Measurements from ENCODE around the gene ATP11C.
"Not testable (repeated sequence)": the region's sequence is repeated elsewhere in the genome, so short reads cannot be mapped to it uniquely, and the experiment has no call there.

The ATP11C gene

GRCh38 chrX:139692908-139693307 is 239.9 kb downstream of the ATP11C start:
- no peak overlapping the region for H3K4me2 ChIP-seq
- no peaks in the 10 kb centered on the region for H3K36me3 ChIP-seq (ENCODE audit: insufficient read depth)
- H3K27me3 ChIP-seq (ENCODE audit: insufficient read depth, low read depth): no peaks in the 10 kb centered on the region
- H3K79me2 ChIP-seq (ENCODE audit: insufficient read depth, low read depth): no peaks in the 10 kb centered on the region
- no peak overlapping the region for H3K4me3 ChIP-seq (IDR thresholded peaks at IDR 0.05; ENCODE audit: insufficient read depth, low read depth, low read length)
- no peak overlapping the region for H2AFZ ChIP-seq (ENCODE audit: low read depth)
- H4K20me1 ChIP-seq (ENCODE audit: insufficient read depth): no peaks in the 10 kb centered on the region
- no peak overlapping the region for H3K27ac ChIP-seq
- H3K4me1 ChIP-seq (ENCODE audit: low read depth, poor library complexity, severe bottlenecking): no peaks in the 10 kb centered on the region
- no peak overlapping the region for H3K9ac ChIP-seq
- no peak for TF ChIP-seq CTCF (conservative IDR thresholded peaks at IDR 0.05; ENCODE audit: low read depth, low read length)

- no peaks in the 10 kb centered on the region for H3K79me2 ChIP-seq (ENCODE audit: insufficient read depth, low read depth)
- H2AFZ ChIP-seq (ENCODE audit: low read depth): no peak overlapping the region
- no peak overlapping the region for H3K27ac ChIP-seq
- no peaks in the 10 kb centered on the region for H3K27me3 ChIP-seq (ENCODE audit: insufficient read depth, low read depth)
- H3K9ac ChIP-seq: no peak overlapping the region
- H3K4me2 ChIP-seq: no peak overlapping the region
- H4K20me1 ChIP-seq (ENCODE audit: insufficient read depth): no peaks in the 10 kb centered on the region
- TF ChIP-seq CTCF (conservative IDR thresholded peaks at IDR 0.05; ENCODE audit: low read depth, low read length): no peak
- H3K36me3 ChIP-seq (ENCODE audit: insufficient read depth): no peaks in the 10 kb centered on the region
- no peak overlapping the region for H3K4me3 ChIP-seq (IDR thresholded peaks at IDR 0.05; ENCODE audit: insufficient read depth, low read depth, low read length)
- no peaks in the 10 kb centered on the region for H3K4me1 ChIP-seq (ENCODE audit: low read depth, poor library complexity, severe bottlenecking)
Measured at GRCh38 chrX:139692506-139692849, 240.4 kb downstream of the ATP11C start.

- no peak overlapping the region for H3K9ac ChIP-seq
- no peaks in the 10 kb centered on the region for H3K4me1 ChIP-seq (ENCODE audit: low read depth, poor library complexity, severe bottlenecking)
- H3K4me2 ChIP-seq: no peak overlapping the region
- H3K4me3 ChIP-seq (IDR thresholded peaks at IDR 0.05; ENCODE audit: insufficient read depth, low read depth, low read length): no peak overlapping the region
- no peaks in the 10 kb centered on the region for H3K79me2 ChIP-seq (ENCODE audit: insufficient read depth, low read depth)
- H3K27me3 ChIP-seq (ENCODE audit: insufficient read depth, low read depth): no peaks in the 10 kb centered on the region
- no peaks in the 10 kb centered on the region for H3K36me3 ChIP-seq (ENCODE audit: insufficient read depth)
- H4K20me1 ChIP-seq (ENCODE audit: insufficient read depth): no peaks in the 10 kb centered on the region
- no peak overlapping the region for H2AFZ ChIP-seq (ENCODE audit: low read depth)
- no peak for TF ChIP-seq CTCF (conservative IDR thresholded peaks at IDR 0.05; ENCODE audit: low read depth, low read length)
- no peak overlapping the region for H3K27ac ChIP-seq
Measured at GRCh38 chrX:139691843-139692505, 240.9 kb downstream of the ATP11C start.

GRCh38 chrX:139691493-139691842 is 241.4 kb downstream of the ATP11C start:
- H3K27ac ChIP-seq: no peak overlapping the region
- no peak overlapping the region for H3K9ac ChIP-seq
- no peaks in the 10 kb centered on the region for H3K79me2 ChIP-seq (ENCODE audit: insufficient read depth, low read depth)
- no peak overlapping the region for H3K4me2 ChIP-seq
- H3K4me1 ChIP-seq (ENCODE audit: low read depth, poor library complexity, severe bottlenecking): no peaks in the 10 kb centered on the region
- TF ChIP-seq CTCF (conservative IDR thresholded peaks at IDR 0.05; ENCODE audit: low read depth, low read length): no peak
- no peaks in the 10 kb centered on the region for H3K27me3 ChIP-seq (ENCODE audit: insufficient read depth, low read depth)
- no peaks in the 10 kb centered on the region for H4K20me1 ChIP-seq (ENCODE audit: insufficient read depth)
- no peak overlapping the region for H3K4me3 ChIP-seq (IDR thresholded peaks at IDR 0.05; ENCODE audit: insufficient read depth, low read depth, low read length)
- no peaks in the 10 kb centered on the region for H3K36me3 ChIP-seq (ENCODE audit: insufficient read depth)
- no peak overlapping the region for H2AFZ ChIP-seq (ENCODE audit: low read depth)

GRCh38 chrX:139685175-139685574 is 247.7 kb downstream of the ATP11C start:
- H3K27me3 ChIP-seq (ENCODE audit: insufficient read depth, low read depth): not testable (repeated sequence)

More at GRCh38 chrX:139685175-139685574, 247.7 kb downstream of the ATP11C start:
- H3K36me3 ChIP-seq (ENCODE audit: insufficient read depth); H3K27ac ChIP-seq; H3K9ac ChIP-seq; H3K4me3 ChIP-seq (IDR thresholded peaks at IDR 0.05; ENCODE audit: insufficient read depth, low read depth, low read length); H2AFZ ChIP-seq (ENCODE audit: low read depth); H3K4me2 ChIP-seq; H4K20me1 ChIP-seq (ENCODE audit: insufficient read depth); H3K79me2 ChIP-seq (ENCODE audit: insufficient read depth, low read depth); H3K4me1 ChIP-seq (ENCODE audit: low read depth, poor library complexity, severe bottlenecking): not testable (repeated sequence)
